Measurements from ENCODE around the gene NUBP1.

Gene NUBP1

DNA sequence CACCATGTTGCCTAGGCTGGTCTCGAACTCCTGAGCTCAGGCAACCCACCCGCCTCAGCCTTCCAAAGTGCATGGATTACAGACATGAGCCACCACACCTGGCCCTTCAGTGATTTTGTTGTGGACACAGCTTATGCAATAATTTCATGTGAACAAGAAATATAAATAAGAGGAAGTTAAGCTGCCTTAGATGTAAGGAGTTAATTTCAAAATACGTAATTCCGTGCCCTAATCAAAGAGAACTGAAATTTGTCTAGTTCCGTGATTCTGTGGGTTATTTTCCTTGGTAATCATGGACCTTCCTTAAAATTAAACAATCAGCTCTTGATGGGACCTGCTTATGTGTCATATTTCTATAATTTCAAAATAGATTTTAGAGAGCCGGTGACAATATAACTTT, 63.1 kb downstream of the NUBP1 start:
- DNase-seq (ENCODE audit: low read depth in 3 of 3) = no peak

GRCh38 chr16:10808218-10808617, 64.6 kb downstream of the NUBP1 start:
- DNase-seq (ENCODE audit: low read depth in 3 of 3) = no peak

- no peak for DNase-seq (ENCODE audit: low read depth in 3 of 3)
These were observed 65.2 kb downstream of the NUBP1 start for GRCh38 chr16:10808850-10809249.

DNA sequence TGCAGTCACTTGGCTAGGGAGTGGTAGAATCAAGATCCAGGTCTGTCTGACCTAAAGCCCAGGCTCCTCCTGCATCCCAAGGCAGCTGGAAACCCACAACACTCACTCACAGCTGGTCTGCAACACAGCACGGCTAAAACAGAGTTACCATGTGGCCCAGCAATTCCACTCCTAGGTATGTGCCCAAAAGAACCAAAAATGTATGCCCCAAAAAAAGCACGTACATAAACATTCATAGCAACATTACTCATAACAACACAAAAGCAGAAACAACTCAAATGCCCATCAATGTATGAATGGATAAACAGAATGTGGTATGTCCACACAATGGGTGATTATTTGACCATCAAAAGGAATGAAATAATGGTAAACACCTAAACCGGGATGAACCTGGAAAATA, 66.1 kb downstream of the NUBP1 start:
- DNase-seq (ENCODE audit: low read depth in 3 of 3) = no peak

- DNase-seq (ENCODE audit: low read depth in 3 of 3) = no peak
These were observed 68.9 kb downstream of the NUBP1 start for GRCh38 chr16:10812312-10813098.

GRCh38 chr16:10813099-10813455, 69.4 kb downstream of the NUBP1 start:
- no peak for DNase-seq (ENCODE audit: low read depth in 3 of 3)

DNA sequence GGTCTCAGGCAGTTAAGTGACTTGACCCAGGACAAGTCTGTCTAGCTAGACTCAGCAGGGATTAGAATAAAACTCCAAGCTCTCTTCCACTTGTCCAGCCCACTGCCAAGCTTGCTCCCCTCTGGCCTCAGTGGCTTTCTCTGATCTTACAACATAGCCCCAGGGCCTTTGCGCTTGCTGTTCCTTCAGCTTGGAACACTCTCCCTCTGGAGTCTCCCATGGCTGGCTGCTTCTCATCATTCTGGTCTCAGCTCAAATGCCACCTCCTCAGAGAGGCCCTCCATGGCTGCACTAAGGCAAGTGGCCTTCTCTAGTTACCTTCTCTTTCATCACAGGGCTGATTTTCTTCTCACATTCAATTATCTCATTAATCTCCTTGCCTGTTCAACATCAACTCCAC, 73.9 kb downstream of the NUBP1 start:
- no peak for DNase-seq (ENCODE audit: low read depth in 3 of 3)

- no peak for DNase-seq (ENCODE audit: low read depth in 3 of 3)
These were observed 74.6 kb downstream of the NUBP1 start, which contains the start of gene TVP23A for GRCh38 chr16:10817963-10818941. TVP23A (minus strand) TSS chr16:10818794; CDS start chr16:10818493, 301 bp downstream.
